DMS53 (cell line): ENCODE measurements around the gene ARMC2.
"Not testable (repeated sequence)": the region's sequence is repeated elsewhere in the genome, so short reads cannot be mapped to it uniquely, and the experiment has no call there.

Source experiments
- DNase-seq: peaks from one replicate; lab custom pipeline; 2025; lab: John Stamatoyannopoulos, UW

Gene ARMC2

DNA sequence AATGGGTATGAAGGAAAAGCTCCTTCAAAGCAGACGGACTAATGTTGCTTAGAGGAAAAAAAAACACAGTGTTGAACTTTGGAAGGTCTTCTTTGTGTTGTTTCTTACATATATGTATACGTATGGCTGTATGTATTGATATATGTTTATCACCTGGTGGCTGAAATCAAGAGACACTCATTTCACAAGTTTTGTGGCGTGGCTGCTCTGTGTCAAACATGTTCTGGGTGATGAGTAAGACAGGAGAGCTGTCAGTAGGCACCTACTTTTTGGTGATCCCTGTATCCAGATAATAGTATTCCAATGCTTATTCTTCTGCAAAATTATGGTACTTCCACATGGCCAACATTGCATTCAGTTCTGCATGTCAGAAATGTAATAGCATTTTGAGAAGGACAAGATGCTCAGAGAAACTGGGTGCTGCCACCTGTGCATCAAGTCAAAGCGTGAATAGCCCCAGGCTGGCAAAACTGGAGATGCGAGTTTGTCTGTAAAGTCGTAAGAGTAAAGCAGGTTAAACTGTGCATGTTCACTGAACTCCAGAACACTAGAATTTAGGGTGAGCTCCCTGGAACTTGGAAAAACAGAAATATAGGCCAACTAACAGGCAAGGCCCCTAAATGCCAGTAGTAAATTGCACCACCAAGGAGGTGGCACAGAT lies 67.9 kb downstream of the ARMC2 start:
- DNase-seq, result no peak

DNA sequence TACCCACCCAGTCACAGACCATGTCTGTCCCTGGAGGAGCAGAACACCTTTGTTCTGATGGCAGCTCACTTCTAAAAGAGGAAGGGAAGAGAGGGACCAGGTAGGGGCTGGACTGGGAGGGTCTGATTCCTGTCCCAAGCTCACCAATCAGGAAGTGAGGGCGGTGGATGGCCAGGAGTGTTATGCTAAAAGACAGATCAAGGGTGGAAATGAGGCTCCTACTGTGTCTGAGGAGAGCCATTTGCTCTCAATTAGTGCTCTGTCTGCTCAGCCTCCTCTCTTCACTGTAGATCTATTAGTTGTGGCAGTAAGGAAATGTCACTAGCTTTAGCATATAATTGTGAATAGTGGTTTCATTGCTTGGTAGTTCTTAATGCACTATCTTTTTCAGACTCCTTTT lies 72.5 kb downstream of the ARMC2 start:
- DNase-seq, result no peak

DNA sequence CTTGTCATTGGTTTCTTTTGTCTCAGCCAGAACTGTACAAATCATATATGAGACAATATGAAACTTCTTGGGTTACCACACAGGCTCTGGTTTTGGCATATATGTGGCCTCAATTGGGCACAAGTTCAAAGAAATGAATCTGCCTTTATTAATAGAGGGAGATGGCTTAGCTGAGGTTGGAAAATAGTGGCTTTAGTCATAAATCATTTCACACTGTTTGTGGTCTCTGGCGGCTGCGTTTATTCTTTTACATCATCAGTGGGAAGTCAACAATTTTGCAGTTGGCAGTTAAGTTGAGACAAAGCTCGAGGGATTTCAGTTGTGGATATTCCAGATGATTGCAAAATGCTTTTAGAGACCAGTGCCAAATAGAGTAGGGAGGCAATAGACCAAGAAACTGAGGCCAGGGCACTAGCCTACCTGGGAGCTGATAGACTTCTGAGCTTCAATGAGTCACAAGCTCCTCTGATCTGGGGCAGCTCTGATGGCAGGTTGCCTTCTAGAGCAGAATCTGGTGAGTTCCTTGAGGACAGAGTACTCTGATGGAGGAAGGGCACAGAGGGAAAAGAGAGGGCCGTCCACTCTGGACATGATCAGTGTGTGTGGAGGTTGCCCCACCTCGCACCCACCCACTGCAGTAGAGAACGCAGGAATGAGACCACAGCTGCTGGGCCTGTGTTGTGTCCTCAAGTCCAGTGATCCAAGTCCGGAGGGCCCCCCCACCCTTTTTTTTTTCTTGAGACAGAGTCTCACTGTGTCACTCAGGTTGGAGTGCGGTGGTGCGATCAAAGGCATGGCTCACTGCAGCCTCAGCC lies 73.5 kb downstream of the ARMC2 start:
- no peak for DNase-seq

DNA sequence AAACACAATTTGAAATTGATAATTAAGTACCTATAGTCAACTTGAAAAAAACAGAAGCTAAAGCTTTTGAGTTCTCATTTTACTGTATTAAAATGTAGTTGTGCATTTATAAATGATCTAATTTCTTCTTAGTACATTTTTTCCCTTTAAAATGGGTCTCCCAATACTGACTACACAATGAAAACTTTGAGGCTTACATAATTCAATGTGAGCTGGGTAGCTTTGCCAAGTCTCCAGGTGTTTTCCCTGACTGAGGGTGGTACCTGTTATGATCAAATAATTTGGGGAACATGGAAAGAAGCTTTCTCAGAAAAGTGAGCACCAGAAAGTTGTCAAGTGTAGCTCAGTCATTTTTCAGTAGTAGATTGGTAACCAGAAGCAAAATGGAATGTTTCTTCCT lies 74.3 kb downstream of the ARMC2 start:
- no peak for DNase-seq

DNA sequence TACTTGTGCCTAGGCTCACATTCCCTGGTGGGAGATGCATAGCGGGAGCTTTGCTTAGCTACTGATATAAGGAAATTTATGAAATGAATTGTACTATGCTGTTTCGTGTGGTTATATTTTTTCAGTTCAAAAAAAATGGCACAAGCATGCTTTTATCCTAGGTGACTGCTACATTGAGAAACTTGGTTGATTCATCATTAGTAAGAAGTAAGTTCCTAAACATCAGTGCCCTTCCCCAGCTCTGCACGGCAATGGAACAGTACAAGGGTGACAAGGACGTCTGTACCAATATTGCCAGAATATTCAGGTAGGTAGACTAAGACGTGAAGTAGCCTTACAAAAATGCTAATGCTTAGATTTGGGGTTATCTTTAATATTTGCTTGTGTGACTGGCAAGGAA lies 79.7 kb downstream of the ARMC2 start:
- DNase-seq, result no peak

DNA sequence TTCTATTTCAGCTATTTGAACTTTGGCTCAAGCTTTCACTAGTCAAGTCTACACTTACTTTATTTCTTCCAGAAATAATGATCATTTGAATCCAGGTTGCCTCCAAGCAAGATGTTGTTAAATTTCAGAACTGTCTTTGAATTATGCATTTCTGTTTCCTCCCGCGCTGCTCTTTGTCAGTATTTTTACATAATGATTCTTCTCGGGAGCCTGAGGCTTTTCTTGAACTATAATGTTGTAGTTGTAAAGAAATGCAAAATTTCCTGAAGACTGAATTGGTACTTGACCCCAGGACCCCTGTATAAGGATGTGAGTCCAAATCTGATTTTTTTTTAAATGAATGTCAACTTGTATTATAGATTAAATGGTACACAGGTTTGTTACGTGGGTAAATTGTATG lies 80.4 kb downstream of the ARMC2 start:
- DNase-seq, result no peak

DNA sequence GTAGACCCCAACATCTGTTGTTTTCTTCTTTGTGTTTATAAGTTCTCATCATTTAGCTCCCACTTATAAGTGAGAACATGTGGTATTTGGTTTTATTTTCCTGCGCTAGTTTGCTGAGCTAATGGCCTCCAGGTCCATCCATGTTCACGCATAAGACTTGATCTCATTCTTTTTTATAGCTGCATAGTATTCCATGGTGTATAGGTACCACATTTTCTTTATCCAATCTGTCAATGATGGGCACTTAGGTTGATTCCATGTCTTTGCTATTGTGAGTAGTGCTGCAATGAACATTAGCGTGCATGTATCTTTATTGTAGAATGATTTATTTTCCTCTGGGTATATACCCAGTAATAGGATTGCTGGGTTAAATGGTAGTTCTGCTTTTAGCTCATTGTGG lies 82.9 kb downstream of the ARMC2 start:
- DNase-seq, result not testable (repeated sequence)

DNA sequence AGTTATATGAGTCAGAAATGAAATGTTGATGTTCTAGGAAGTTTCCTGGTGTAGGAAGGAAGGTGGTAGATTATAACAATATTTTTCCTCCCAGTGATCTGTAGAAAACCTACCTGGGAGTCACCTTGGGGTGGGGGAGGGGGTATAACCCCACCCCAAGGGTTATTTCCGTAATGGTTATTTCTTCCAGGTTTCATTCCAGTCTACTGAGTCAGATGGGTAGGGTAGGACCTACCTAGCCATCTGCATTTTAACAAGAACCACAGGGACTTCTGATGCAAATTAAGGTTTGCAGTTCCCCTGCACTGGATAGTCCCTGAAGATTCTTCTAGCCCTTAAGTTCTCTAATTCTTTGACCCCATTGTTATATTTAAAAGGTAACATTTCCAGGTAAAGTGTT lies 88.9 kb downstream of the ARMC2 start:
- no peak for DNase-seq

DNA sequence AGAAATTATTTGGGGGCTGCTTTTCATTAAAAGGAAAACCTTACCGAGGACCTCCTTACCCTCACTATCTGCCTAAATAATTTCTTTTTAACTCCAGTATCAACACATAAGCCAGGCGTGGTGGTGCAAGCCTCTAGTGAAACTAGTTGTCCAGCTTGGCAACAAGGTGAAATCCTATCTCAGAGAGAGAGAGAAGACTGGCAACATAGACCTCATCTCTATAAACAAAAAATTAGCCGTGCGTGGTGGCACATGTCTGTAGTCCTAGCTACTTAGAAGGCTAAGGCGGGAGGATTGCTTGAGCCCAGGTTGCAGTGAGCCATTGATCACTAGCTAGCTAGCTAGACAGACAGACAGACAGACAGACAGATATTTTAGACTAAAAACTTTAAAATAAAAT lies 92.5 kb downstream of the ARMC2 start:
- DNase-seq, result no peak

DNA sequence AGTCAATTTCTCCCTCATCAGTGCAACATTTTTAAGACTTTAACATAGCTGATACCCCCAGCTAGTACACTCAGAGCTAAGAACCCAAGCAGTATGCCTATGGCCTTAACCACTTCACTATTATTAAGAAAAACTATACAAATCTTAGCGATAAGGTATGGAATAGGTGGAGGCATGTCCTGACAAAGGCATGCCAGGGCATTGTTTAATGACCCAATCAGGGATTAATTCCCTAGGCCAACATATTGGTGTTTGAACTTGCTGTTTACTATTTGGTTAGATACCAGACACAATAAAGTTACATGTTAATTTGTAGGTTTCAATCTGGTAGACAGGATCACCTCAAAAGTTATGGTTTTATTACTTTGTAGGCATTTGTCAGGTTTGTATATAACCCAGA lies 93.1 kb downstream of the ARMC2 start:
- no peak for DNase-seq

DNA sequence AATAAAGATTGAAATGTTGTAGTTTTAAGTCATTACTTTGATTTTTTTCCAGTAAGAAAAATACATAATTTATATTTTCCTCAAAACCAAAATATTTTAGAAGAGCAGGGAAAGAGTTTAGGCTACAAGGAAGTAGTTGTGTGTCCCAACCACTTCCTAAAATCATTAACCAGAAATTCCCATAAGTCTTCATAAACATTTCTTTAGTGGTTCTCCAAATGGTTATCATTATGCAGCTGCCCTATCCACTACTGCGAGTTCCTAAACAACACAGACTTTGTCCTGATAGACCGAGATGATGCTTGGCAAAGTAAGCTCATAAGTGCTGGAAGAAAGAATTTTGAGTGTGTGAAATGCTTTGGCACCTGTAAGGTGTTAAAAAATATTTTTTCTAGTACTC lies 93.6 kb downstream of the ARMC2 start:
- no peak for DNase-seq

DNA sequence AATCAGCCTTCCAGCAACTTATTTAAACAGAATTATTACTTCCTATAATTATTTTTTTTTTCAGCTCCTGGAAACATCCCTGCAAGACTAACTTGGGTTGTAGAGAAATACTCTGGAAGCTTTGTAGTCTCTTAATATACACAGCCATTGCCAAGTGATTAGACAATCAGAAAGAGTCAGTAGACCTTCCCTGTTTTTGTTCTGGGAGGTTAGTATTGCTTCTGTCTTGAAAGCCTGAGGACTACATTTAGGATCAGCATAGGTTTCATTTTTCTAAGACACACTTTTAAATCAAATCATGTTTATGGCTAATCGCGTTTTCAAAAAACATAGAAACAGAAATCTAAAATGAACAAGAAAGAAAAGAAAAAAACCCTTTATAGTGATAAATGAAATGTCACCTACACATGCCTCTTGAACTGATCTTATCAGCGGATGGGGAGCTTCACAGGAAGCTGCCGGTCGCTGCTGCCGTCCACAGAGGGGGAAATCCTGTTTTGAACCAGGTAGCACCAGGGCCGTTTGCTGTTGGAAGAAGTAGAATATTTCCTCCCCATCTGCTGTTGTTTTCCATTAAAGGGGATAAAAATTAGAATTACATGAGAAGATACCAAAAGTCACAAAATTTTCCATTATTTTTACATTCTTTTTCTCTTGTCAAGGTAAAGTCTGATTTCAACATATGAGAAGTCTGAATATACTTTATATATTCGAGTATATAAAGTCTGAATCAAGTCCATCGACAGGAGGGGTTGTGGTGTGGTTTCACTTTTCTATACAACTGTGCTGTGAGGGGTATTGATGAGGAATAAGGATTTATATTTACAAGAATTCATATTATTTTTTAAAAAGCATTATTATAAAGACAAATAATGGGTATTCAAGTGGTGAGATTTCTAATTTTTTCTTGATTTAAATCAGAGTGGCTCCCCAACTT lies 94.6 kb downstream of the ARMC2 start:
- DNase-seq, result no peak

DNA sequence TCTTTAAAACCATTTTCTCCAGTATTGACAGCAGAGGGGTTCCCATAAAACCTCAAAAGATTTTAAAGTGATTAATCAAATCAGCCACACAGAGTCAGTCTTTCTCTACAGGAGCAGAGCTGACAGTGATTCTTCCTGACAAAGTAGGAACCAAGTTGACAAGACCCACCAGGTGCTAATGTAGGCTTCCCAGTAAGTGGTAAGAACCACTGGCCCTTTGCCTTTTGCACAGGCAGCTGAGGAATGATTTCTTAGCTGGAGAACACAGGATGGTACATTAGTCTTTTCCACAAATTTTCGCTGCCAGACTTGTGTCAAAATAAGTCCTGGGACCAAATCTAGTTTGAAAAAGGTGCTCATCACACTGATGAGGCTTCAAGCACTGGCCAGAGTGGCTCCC lies 95.8 kb downstream of the ARMC2 start:
- DNase-seq, result no peak

DNA sequence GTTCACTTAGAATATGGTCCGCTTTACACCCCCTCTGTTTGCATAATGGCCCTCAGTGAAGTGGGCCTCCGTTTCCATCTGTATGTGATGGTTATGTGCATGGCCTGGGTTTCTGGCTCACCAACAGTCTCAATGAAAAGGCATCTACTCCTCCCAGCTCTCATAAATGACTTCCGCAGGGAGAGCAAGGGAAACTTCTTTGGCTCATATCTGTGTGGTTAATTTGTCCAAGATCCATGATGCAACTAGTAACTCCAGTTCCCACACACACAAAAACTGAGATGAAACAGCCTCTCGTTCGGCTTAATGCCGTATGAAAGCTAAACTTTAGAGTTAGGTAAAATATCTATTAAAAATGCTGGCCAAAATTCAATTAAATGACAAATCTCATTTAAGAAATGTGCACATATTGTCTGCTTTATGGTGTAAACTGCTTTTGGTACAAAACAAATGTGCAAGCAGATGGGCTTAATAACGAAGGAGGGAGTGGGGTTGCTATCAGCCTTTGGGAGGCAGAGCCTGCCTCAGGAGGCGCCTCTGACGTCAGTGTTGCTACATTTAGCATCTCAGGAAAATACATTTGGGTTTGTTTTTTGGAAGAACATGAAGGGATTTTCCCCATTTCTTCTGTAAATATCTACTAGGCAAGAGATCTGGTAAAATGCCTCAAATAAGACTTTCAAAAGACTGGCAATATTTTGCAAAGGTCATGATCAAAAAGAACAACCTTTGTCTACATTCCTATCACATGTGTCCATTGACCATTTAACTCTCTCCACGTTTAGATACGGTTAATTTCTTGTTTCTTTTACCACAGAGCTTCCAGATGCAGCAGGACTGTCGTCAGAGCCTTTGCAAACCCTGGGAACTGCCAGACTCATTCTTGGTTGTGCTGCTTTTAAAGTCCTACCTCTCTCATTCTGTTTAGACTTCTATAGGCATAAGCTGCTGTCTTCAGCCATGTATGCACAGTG lies 96.8 kb downstream of the ARMC2 start:
- no peak for DNase-seq

DNA sequence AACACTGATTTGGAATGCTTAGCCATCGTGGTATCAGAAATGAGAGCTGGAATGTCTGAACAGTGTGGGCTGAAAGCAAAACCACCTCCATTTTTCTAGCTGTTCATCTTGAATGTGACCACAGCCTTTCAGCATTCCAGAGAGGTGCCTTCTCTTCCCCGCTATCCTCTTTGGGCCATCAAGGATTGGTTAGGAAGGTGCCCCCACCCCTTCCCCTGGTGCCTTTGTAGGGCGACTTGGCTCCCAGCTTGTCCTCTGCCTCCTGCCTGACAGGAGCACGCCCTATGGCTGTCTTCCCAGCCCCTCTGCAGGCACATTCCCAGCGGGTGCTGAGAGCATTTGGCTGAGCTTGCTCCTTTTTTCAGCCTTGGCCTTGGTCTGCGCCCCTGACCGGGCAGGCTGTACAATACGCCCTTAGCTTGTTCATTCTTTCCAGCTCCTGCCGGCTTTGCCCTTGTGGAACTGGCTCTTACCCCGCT lies 97.5 kb downstream of the ARMC2 start:
- DNase-seq, result no peak

DNA sequence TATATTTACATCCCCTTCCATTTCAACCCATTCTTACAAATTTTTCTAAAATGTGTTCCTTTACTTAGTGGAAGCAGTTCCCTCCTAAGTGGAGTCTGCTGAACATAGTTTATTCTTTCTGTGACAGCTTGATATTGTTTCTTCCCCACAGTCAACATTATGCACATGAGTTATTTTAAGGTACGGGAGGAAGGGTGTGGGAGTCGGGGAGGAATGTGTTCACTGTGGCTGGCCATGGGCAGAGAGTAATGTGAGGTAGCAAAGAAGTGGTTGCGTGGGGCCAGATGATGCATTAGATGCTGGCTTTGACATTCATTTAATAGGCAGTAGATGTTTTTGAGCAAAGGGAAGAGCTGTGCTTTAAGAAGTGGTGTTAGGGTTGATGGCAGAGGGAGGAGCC lies 98.5 kb downstream of the ARMC2 start:
- no peak for DNase-seq

DNA sequence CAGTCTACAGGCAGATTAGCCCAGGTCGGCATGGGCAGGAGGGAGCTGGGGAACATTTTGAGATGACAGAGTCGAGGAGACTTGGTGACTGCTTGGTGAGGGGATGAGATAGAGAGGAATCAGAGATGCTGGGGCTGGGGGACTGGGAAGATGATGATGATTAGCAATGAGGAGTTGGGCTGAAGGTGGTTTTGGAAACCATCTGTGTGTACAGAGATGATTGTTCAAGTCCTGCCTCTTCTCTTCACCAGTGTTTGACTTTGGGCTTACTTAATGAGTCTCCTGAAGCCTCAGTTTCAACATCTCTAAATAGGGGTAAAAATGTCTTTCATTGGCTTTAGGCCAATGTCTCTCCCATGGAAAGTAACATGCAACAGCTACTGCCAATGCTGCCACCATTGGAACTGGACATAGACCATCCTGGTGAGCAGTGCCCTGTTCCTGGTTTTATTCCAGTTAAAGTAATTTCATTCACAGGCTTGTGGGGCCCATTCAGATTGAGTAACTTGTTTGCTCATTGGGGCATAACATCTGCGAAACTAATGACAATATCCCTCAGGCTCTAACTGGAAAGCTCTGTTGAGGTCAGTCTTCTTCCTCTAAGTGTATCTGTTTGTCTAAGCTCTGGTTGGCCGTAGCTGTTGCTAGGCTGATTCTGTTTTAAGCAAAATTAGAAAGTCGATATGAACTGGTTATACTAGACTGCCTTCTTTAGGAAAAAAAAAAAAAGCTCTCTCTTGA lies 99.1 kb downstream of the ARMC2 start:
- DNase-seq, result peak; percentile 80

DNA sequence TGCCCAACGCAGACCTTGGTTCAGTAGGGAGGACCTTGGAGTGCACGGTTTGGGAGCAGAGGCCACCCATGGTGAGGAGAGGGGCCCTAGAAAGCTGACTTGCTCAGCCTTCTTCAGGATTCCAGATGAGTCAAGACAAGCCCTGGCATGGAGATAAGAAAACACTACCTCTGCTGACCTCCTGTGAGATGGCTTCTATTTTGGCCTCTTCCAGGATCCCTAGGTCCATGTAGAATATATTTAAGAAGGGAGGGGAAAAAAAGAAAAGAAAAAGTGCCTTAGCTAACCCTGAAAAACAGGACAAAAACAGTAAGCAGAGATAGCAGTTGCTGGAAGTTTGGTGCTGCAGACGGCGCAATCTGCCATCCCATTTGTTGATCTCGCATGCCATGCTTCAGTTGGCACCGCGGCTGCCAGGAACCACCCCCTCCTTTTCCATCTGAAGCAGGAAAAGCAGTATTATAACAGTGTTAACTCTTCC lies 100.0 kb downstream of the ARMC2 start:
- peak; percentile 49 for DNase-seq

DNA sequence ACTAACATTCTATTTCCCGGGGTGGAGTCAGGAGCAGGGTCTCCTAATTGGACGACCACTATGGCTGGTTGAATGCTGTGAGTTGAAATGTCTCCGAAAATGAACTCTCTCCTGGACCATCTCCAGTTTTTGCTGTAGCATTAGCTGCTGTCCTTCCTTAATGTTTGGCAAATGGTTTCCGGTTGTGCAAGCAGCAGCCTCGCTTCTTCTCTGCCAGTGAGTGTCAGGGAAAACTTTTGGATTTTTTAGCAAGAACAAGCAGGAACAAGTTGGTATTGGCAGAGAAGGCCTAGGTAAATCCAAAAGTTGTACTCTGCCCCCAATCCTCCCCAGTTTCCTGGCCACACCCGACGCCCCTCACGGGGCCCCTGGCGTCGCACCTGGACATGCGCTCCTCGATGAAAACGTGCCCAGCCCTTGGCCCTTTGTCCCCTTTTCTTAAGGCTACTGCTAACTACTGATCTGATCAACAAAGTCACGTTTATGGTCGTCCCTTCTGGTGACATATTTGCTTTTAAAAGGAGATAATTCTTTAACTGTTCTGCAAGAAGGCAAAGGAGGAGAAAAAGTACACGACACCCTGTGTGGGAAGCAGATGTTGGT lies 103.2 kb downstream of the ARMC2 start:
- DNase-seq, result no peak
